Epithelial cell of esophagus (primary cell): Measurements from ENCODE around the gene CDH4.
A peak's percentile ranks its signal among the peaks of the same experiment; 100 is the strongest.

Experiments
- DNase-seq: peaks from one replicate; pipeline ENCODE4 v3.0.0; 2010; ENCODE audit warnings: low read depth
- H3K4me3 ChIP-seq: 2 replicates; pipeline ENCODE4 v1.5.1; 2011; ENCODE audit warnings: mild to moderate bottlenecking, low read length, control low read depth
- TF ChIP-seq, protein P1 (sequence below): IDR thresholded peaks from 2 replicates; pipeline ENCODE4 v1.5.1; 2011; ENCODE audit warnings: low read depth, mild to moderate bottlenecking, low read length, control low read depth, inconsistent platforms; ENCODE audit not compliant: insufficient read depth; ENCODE audit errors: missing control alignments

The CDH4 gene

DNA sequence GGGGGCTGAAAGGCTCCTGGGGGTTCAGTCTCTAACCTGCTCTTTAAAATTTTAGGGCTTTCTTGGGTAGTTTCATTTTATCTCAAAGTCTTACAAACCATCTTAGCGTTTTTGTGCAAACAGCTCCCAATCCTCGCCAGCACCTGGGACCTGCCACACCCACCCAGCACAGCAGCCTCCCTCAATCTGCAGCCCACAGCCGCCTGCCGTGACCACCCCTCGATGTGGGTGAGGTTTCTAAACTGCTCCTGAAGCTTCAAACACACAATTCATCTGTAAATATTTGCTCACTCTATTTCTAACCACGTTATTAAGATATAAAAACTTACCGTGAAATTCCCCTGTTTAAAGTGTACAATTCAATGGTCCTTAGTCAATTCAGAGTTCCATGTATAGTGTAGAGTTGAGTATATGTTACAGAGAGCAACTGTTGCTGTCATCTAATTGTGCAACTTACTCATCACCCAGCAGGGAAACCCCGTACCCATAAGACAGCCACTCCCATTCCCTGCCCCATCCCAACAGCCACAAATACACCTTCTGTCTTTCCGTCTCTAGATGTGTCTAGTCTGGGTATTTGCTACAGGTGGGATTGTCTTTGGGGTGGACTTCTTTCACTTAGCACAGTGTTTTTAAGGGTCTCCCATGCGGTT lies 432.6 kb downstream of the CDH4 start:
- TF ChIP-seq, protein P1, sequence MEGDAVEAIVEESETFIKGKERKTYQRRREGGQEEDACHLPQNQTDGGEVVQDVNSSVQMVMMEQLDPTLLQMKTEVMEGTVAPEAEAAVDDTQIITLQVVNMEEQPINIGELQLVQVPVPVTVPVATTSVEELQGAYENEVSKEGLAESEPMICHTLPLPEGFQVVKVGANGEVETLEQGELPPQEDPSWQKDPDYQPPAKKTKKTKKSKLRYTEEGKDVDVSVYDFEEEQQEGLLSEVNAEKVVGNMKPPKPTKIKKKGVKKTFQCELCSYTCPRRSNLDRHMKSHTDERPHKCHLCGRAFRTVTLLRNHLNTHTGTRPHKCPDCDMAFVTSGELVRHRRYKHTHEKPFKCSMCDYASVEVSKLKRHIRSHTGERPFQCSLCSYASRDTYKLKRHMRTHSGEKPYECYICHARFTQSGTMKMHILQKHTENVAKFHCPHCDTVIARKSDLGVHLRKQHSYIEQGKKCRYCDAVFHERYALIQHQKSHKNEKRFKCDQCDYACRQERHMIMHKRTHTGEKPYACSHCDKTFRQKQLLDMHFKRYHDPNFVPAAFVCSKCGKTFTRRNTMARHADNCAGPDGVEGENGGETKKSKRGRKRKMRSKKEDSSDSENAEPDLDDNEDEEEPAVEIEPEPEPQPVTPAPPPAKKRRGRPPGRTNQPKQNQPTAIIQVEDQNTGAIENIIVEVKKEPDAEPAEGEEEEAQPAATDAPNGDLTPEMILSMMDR, result no peak
- DNase-seq, result peak; percentile 50
- no peak overlapping the region for H3K4me3 ChIP-seq

DNA sequence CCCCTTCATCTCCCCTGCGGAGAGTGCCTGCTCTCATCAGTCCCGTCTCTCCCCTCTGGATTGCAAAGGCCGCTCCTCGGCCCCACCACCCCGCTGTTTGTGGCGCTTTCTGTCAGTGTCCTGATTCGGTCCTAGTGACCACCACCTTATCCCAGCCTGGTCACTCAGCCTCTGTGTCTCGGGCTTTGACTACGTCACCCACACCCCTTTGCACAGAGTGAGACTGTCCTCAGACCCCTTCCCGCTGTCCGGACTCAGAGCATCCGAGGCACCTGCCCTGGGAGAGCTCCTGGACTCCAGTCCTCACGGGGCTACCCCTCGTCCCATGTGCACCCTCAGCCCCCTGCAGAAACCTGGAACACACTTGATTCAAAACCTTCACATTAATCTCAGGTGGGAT lies 433.4 kb downstream of the CDH4 start:
- TF ChIP-seq, protein P1, result no peak
- no peak overlapping the region for H3K4me3 ChIP-seq
- DNase-seq, result no peak

DNA sequence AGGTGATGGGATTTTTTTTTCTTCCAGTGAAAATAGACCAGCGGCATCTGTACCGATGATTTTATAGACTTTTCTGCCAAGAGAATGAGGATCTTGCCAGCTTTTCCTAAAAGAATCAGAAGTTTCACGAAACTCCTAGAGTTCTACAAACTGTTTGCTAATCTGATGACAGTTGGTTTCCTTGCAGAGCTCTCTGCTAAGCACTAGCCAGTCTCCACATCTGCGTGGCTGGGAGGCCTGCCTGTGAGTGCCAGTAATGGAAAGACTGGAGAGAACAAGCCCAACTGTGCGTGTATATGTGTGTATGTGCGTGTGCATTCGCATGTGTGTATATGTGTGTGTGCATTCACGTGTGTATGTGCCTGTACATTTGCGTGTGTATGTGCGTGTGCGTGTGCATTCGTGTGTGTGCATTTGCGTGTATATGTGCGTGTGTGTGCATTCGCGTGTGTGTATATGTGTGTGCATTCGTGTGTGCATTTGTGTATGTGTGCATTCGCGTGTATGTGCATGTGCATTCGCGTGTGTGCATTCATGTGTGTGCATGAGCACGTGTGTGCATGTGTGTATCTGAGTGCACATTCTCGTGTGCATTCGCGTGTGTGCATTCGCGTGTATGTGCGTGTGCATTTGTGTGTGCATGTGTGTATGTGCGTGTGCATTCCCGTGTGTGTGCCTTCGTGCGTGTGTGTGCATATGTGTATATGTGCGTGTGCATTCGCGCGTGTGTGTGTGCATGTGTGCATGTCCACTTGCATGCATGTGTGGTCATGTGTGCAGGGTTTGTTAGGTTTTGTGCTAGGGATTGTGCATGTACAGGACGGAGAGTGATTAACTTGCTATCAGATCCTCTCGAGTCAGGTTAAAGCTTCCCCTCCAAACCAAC lies 434.2 kb downstream of the CDH4 start:
- no peak overlapping the region for H3K4me3 ChIP-seq
- TF ChIP-seq, protein P1, result no peak
- DNase-seq, result no peak

DNA sequence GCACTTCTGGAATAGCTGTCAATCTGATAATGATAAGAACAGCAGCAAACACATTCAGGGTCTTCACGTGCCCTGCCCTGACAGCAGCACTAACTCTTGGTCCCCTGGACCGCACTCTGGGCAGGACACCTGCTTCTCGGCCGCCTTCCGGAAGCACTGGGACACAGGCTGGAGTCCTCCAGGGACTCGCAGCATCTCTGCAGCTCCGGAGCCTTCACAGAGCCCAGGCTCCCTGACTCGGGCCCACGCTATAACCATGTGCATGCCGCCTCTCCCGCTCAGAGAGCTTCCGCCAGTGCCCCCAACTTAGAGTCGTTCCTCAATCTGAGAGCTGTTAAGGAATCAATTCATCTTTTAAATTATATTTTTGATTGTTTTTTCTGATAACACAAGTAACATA lies 436.4 kb downstream of the CDH4 start:
- no peak for DNase-seq
- H3K4me3 ChIP-seq, result no peak overlapping the region
- TF ChIP-seq, protein P1, result no peak

DNA sequence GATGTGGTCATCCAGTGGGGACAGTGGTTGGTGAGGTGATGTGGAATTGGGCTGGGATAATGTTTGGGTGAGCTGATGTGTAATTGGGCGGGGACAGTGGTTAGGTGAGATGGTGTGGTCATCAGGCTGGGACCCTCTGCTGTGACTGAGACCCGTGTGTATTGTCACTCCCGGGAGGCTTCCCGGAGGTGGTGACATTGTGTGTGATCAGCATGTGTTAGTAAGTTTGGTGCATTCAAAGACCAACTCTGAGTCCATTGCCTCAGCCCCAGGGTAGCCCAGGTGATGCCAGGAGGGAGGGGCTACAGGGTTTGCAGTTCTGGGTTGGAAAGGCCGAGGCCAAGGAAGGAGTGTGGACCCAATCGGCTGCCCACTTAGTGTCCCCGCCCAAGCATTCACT lies 438.1 kb downstream of the CDH4 start:
- TF ChIP-seq, protein P1, result no peak
- H3K4me3 ChIP-seq, result no peak overlapping the region
- DNase-seq, result no peak

DNA sequence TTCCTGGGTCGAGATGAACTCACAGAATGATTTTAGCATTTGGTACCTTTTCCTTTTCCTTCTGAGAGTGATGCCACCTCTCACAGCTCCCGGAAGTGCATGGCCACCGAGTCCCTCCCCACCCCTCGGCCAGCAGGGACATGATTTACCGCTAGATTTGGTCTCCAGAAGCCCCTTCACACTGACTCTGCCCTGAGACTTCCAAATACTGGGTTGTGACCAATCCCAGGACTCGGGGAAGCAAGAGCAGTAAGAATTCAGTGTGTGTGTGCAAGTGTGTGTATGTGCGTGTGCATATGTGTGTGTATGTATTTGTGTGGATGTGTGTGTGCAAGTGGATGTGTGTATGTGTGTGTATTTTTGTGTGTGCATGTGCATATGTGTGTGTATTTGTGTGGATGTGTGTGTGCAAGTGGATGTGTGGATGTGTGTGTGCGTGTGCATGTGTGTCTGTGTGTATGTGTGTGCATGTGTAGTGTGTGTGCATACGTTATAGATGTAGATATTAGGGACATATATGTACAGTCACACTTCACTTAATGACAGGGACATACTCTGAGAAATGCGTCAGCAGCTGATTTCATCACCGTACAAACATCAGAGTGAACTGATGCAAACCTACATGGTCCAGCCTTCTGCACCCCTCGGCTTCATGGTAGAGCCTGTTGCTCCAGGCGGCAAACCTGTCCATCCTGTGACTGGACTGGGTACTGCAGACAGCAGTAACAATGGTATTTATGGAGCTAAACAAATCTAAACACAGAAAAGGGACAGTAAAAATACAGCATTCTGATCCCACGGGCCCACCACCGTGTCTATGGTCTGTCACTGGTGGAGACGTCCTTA lies 439.2 kb downstream of the CDH4 start:
- DNase-seq, result no peak
- TF ChIP-seq, protein P1, result no peak
- no peak overlapping the region for H3K4me3 ChIP-seq
